Colonic mucosa (tissue), 4 donors: ENCODE measurements around the gene TPI1. TPM values are rescaled to one million over a fixed set of nuclear protein-coding genes. Genes with fewer than 3 reads are reported as not detected.

Source experiments
- DNase-seq: peaks from one replicate; pipeline ENCODE4 v3.0.0-alpha.2; 2020
- H3K27ac ChIP-seq: fragments of 200-600 bp; one replicate; pipeline ENCODE4 v1.8.0; 2021
- H3K27me3 ChIP-seq: fragments of 200-600 bp; one replicate; pipeline ENCODE4 v1.8.0; 2021
- H3K36me3 ChIP-seq: fragments of 200-600 bp; one replicate; pipeline ENCODE4 v1.8.0; 2021
- H3K4me1 ChIP-seq: fragments of 200-600 bp; one replicate; pipeline ENCODE4 v1.8.0; 2021; ENCODE audit warnings: mild to moderate bottlenecking
- H3K4me3 ChIP-seq: fragments of 200-600 bp; one replicate; pipeline ENCODE4 v1.8.0; 2021
- H3K9ac ChIP-seq, 2 donors: one replicate each; pipeline ENCODE4 v1.7.0; 2013; ENCODE audit warnings: control low read depth in 2 of 2, low read depth in 2 of 2, low read length in 2 of 2
- H3K9me3 ChIP-seq: fragments of 200-600 bp; one replicate; pipeline ENCODE4 v1.8.0; 2021
- CTCF ChIP-seq: fragments of 200-600 bp; IDR thresholded peaks from one replicate; pipeline ENCODE4 v1.8.0; 2022; ENCODE audit warnings: antibody characterized with exemption, mild to moderate bottlenecking
- intact Hi-C: fragments of 100-400 bp; cut with DNase I; formaldehyde crosslinking; loops from one replicate; pipeline ENCODE4 v1.14.1; 2022
- total RNA-seq, 2 donors: library from RNA; stranded (reverse); fragmentation: NEBNext Ultra II Directional in 1 of 2; extraction: Animal tissue kit (Norgen Biotek cat#: 25700) in 1 of 2; gene quantifications; one replicate each; pipeline ENCODE4 v1.2.1, GENCODE V29; 2021
- donor health status: healthy.
- donor health status: DM: no; HTN: no; CAD: no.
- donor health status: DM: no; HTN: no; CAD: no.

The TPI1 gene
- total RNA-seq, 2 donors from 2014 or later, result 1,097 to 1,106 TPM

GRCh38 chr12:6824085-6824775 is 43.1 kb upstream of the TPI1 start:
- DNase-seq, result no peak
- Histone ChIP-seq H3K9me3 (no peaks in the 10 kb centered on the region), H3K36me3 (no peaks in the 10 kb centered on the region), H3K4me1 (no peaks in the 10 kb centered on the region), H3K27ac (no peak overlapping the region), H3K9ac (no peak overlapping the region), H3K4me3 (no peak overlapping the region), H3K27me3 (peaks cover 23% of the 10 kb centered on the region)
- no peak for TF ChIP-seq CTCF
- intact Hi-C loops, result loop anchor here (5.0 kb wide), 1 partner anchor 87 kb away; no protein-coding TSS in a partner anchor

GRCh38 chr12:6824901-6825381 is 42.4 kb upstream of the TPI1 start:
- Histone ChIP-seq H3K27me3 (peaks cover 29% of the 10 kb centered on the region), H3K27ac (no peak overlapping the region), H3K36me3 (no peaks in the 10 kb centered on the region), H3K9ac (no peak overlapping the region), H3K4me3 (no peak overlapping the region), H3K4me1 (no peaks in the 10 kb centered on the region), H3K9me3 (no peaks in the 10 kb centered on the region)
- no peak for TF ChIP-seq CTCF
- DNase-seq, result no peak
- intact Hi-C loops, result loop anchor here (5.0 kb wide), 2 partner anchors 73 to 88 kb away; partner anchors contain the start of gene MLF2

- H3K9ac ChIP-seq, result peak overlapping the region in 1 of 2 donors; percentile 5
- no peaks in the 10 kb centered on the region for H3K9me3 ChIP-seq
- DNase-seq, result peak; percentile 91
- TF ChIP-seq CTCF, result peak; percentile 93
- H3K27me3 ChIP-seq, result peaks cover 29% of the 10 kb centered on the region
- intact Hi-C loops, result loop anchor here (5.0 kb wide), 1 partner anchor 73 kb away; the partner anchor contains the start of gene MLF2
- H3K4me1 ChIP-seq, result no peaks in the 10 kb centered on the region
- no peaks in the 10 kb centered on the region for H3K36me3 ChIP-seq
- H3K4me3 ChIP-seq, result no peak overlapping the region
- no peak overlapping the region for H3K27ac ChIP-seq
Observed at GRCh38 chr12:6825398-6826124, 41.8 kb upstream of the TPI1 start.

GRCh38 chr12:6826125-6826733 is 41.1 kb upstream of the TPI1 start:
- Histone ChIP-seq H3K9me3 (no peaks in the 10 kb centered on the region), H3K27ac (no peak overlapping the region), H3K4me1 (no peaks in the 10 kb centered on the region), H3K27me3 (peaks cover 32% of the 10 kb centered on the region), H3K9ac (no peak overlapping the region), H3K36me3 (no peaks in the 10 kb centered on the region), H3K4me3 (no peak overlapping the region)
- intact Hi-C loops, result loop anchor here (5.0 kb wide), 1 partner anchor 74 kb away; the partner anchor contains the start of gene MLF2
- no peak for TF ChIP-seq CTCF
- DNase-seq, result no peak

- no peak for DNase-seq
- Histone ChIP-seq H3K9ac (no peak overlapping the region), H3K36me3 (no peaks in the 10 kb centered on the region), H3K27ac (no peak overlapping the region), H3K9me3 (no peaks in the 10 kb centered on the region), H3K27me3 (peaks cover 29% of the 10 kb centered on the region), H3K4me3 (no peak overlapping the region), H3K4me1 (no peaks in the 10 kb centered on the region)
- intact Hi-C loops, result loop anchor here (5.0 kb wide), 1 partner anchor 75 kb away; the partner anchor contains the start of gene MLF2
- TF ChIP-seq CTCF, result no peak
Observed at GRCh38 chr12:6826734-6827436, 40.4 kb upstream of the TPI1 start.
